ENCODE results near the gene AMOT.

AMOT gene

GRCh38 chrX:112839856-112840255 lies 775 bp downstream of the AMOT start:
- no peak for DNase-seq

- DNase-seq: no peak
These were observed 3.1 kb downstream of the AMOT start for GRCh38 chrX:112837531-112837930.

DNA sequence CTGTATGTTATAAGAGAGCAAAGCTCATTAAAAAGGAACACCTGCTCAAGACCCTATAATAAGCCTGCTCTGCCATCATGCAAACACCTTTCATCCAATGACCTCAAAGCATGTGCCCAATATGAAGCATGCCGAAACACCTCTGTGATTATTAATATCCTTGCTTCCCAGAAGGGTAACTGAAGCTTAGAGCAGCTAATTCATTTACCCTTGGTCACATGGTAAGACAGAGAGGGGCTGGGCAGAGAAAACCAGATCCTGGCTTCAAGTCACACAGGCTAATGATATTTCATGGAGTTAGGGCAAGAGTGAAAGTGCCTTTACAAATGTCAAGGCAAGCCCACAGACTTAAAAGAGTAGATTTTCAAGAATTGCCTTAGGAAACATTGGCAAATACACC lies 5.6 kb downstream of the AMOT start:
- DNase-seq: no peak

DNA sequence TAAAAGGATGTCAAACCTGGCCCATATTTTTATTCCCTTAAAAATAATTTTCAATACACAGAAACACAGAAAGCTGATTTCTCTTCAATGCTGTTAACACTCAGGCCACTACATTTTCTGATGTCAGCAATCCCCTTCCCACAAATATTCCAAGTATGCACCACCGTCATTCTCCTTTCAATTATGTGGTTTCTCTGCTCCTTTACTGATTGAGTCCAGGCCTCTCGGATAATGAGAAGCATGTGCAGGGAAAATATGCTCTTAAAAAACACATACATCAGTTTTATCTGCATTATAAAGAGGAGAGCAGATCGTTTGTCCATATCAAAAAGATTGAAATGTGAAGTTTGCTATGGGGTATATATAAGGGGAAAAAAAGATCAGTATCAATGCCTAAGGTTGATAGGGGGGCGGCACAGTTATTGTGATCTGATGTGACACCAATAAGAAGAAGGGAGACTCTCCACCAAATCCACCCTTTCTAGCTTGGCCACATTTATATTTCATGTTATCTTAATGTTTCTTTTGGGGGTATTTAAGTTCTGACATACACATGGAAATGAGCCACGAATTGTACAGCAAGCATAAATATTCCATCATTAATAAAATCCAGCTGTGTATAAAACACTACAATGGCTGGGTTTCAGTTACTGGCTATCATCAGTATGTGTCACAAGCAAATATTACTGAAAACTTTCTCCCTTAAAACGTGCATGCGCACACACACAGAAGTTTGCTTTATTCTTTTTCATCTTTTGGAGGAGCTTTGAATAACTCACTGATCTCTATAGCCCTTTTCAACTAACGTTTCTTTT lies 6.4 kb downstream of the AMOT start:
- DNase-seq: no peak

- DNase-seq: peak; percentile 60
These were observed 8.0 kb downstream of the AMOT start for GRCh38 chrX:112832481-112833095.

- DNase-seq: no peak
These were observed 10.1 kb downstream of the AMOT start for GRCh38 chrX:112830540-112830939.

- DNase-seq: no peak
These were observed 13.2 kb downstream of the AMOT start for GRCh38 chrX:112827292-112827903.

- DNase-seq: no peak
These were observed 14.6 kb downstream of the AMOT start for GRCh38 chrX:112826023-112826422.

DNA sequence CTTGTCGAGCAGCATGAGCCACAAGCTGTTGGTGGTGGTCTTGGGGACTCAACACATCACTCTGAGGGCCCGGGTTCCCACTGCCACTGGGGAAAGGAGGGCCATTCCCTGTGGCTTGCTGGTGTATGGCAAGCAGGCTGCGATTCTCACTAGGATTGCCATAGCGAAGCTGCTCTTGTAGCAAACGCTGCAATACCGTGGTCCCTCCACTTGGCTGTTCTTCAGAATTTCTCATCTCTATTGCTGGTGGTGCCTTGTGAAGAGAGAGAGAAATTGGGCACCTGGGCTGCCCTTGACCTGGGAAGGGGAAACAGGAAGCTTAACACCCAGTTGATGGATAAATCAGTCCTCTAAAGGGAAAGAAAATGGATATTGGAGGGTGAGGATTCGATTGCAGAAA lies 17.7 kb downstream of the AMOT start:
- DNase-seq: no peak

GRCh38 chrX:112820364-112821268 lies 20.0 kb downstream of the AMOT start:
- DNase-seq: no peak

- no peak for DNase-seq
These were observed 20.8 kb downstream of the AMOT start for GRCh38 chrX:112819813-112820212.

- DNase-seq: no peak
These were observed 21.5 kb downstream of the AMOT start for GRCh38 chrX:112819008-112819640.

GRCh38 chrX:112818114-112819007 lies 22.3 kb downstream of the AMOT start:
- DNase-seq: peak; percentile 59

DNA sequence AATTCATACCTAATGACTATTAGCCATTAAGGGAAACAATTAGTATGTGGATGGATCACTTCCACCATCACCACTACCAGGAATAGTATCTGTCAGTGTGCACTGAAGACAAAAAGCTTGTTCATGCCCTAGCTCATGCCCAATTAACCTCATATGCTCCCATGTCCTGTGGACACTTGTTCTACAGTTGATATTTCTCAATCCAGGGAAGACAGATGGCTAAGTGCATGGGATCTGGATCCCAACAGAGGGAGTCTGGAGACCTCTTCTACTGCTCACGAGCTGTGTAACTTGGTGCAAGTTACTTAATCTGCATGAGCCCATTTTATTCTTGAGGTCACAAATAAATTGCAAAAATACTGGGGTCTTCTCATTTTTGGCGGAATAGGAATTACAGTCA lies 23.7 kb downstream of the AMOT start:
- no peak for DNase-seq

- DNase-seq: no peak
These were observed 26.1 kb downstream of the AMOT start for GRCh38 chrX:112814496-112814895.

DNA sequence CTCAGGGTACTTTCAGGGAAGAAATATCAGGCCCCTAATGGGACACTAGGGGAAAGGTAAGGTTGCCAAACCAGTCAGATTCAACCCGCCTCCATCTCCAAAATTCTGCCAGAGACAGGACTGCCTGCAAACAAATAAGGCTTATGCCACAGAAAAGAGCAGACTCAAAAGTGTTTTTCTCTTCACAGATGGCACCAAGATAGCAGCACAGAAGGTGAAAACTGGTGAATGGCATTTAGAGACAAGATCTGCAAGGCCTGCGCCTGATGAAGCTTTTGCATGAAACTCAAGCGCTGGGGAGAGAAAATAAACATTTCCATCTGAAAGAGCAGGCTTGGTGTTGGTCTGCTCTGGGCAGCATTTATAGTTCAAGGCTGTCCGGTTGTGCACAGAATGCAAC lies 27.9 kb downstream of the AMOT start:
- no peak for DNase-seq

DNA sequence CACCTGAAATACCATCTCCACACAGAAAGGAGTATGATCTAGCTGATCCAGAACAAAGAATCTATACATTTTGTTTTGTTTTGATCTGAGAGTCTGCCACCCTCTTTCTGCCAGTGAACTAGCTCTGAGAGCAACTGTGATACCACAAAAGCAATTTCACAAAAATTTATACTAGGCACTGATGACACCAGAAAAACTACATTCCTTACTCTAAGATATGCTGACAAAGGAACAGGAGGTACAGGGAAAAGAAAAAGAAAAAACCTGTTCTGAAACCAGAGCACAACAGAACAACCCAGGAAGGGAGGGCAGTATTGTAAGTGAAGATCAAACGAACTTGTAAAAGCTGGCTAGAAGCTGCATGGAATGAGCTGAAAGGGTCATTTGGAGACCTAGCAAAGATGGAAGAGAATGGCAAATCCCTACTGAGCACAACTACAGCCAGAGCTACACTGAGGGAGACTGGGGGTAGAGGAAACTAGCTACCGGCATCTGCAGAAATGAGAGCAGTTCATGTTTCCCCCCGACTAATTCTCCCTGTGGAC lies 31.9 kb downstream of the AMOT start:
- DNase-seq: no peak

- no peak for DNase-seq
These were observed 32.6 kb downstream of the AMOT start for GRCh38 chrX:112808007-112808406.

GRCh38 chrX:112803060-112803459 lies 37.6 kb downstream of the AMOT start:
- DNase-seq: no peak

GRCh38 chrX:112802541-112802940 lies 38.1 kb downstream of the AMOT start:
- DNase-seq: no peak
